Fibroblast of mammary gland (primary cell): ENCODE data around the gene MGMT.

Experiments
- DNase-seq: peaks from one replicate; pipeline ENCODE4 v3.0.0-alpha.2; 2010; ENCODE audit warnings: low read depth
- H3K4me3 ChIP-seq: 2 replicates; pipeline ENCODE4 v1.5.1; 2011; ENCODE audit warnings: low read depth, mild to moderate bottlenecking, low read length, moderate library complexity; ENCODE audit not compliant: control insufficient read depth
- CTCF ChIP-seq: conservative IDR thresholded peaks from 2 replicates; pipeline ENCODE4 v1.5.1; 2011; ENCODE audit warnings: low read depth, low read length, inconsistent platforms; ENCODE audit not compliant: control insufficient read depth, insufficient read depth

The MGMT gene

GRCh38 chr10:129472696-129473555 is 5.9 kb downstream of the MGMT start:
- H3K4me3 ChIP-seq: no peak overlapping the region
- no peak for TF ChIP-seq CTCF
- DNase-seq: no peak

DNA sequence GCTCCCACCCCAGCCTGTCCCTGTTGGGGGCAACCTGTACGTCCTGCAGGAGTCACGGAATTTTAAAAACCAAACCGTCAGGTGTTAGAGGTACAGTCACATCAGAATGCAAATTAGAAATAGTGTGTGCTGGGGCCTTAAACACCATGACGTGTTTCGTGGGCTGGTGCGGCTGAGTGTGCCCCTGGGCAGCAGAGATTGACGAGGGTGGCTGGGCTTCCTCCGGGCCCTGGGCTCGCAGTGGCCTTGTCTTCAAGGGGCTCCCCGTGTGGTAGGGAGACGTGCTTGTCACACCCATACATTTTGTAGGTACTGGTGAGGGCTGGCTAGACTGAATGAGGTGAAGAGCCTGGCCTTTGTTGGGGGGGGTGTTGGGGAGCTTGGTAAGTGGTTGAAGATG is 7.6 kb downstream of the MGMT start:
- no peak for DNase-seq
- H3K4me3 ChIP-seq: no peak overlapping the region
- TF ChIP-seq CTCF: no peak

DNA sequence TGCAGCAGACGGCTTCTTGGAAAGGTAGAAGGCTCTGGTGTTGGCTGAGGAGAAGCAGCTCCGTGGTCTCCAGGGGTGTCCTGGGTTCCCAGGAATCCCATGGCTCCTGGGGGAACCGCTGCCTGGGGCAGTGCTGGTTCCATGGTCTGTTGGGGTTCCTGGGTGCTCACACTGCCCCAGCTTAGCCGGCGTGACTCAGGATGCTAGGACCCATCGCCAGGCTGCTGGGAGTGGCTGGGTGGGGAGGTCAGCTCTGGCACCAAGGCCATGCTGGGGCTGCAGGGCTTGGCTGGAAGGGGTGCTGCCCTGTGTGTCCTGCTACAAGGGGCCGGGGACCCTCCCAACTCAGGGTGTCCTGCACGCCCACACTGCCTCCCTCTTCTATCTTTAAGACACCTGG is 9.4 kb downstream of the MGMT start:
- TF ChIP-seq CTCF: no peak
- no peak overlapping the region for H3K4me3 ChIP-seq
- DNase-seq: no peak

DNA sequence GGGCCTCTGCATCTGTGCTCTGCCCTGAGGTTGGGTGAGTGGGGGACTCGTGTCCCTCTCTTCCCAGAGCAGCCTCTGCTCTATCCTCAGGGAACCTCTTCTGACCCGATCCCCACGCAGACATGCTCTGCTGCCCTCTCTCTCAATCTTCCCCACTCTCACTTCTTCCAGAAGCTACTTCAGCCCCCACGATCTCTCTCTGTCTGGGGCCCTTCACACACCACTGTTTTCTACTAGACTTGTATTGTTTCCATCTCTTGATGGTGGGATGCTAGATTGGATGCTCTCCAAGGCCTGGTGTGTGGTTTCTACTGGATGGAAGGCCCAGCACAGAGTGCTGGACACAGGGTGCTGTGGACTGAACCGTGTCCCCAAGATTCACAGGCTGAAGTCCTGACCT is 10.0 kb downstream of the MGMT start:
- no peak for DNase-seq
- H3K4me3 ChIP-seq: no peak overlapping the region
- TF ChIP-seq CTCF: no peak

DNA sequence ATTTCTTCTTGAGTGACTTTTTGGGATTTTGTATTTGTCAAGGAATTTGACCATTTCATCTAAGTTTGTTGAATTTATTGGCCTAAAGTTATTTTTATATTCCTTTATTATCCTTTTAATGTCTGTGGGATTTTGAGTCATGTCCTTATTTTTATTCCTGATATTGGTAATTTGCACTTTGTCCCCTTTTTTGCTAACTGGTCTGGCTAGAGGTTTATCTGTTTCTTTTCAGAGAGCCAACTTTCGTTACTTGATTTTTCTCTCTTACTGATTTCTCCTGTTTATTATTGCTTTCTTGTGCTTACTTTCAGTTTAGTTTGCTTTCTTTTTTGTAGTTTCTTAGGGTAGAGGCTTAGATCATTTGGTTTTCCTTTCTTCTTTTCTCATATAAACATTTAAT is 14.6 kb downstream of the MGMT start:
- no peak for DNase-seq
- H3K4me3 ChIP-seq: no peak overlapping the region
- TF ChIP-seq CTCF: no peak

- TF ChIP-seq CTCF: no peak
- DNase-seq: peak; percentile 13
- no peak overlapping the region for H3K4me3 ChIP-seq
These were observed 16.5 kb downstream of the MGMT start for GRCh38 chr10:129483430-129484010.
